ENCODE measurements around the gene BPIFB3. TPM values are rescaled to one million over a fixed set of nuclear protein-coding genes. Genes with fewer than 3 reads are reported as not detected.

Gene BPIFB3
- total and polyA plus RNA-seq, 2 of the 4 experiments (the other 2 are of a cell fraction) = not detected

GRCh38 chr20:33079259-33079658 lies 25.6 kb downstream of the BPIFB3 start, which contains the start of gene BPIFB4:
BPIFB4 (plus strand) TSS chr20:33079643; CDS start chr20:33081527, 1,884 bp downstream.
- in situ Hi-C loops (cut with MboI; ENCODE audit: low sequenced_read_pairs) = no loop called here
- ChIA-PET POLR2A (ENCODE audit: unreplicated experiment) (no interaction called here), CTCF (no interaction called here)
- ATAC-seq (ENCODE audit: low read depth) = no peak
- Histone ChIP-seq H2BK120ac (ENCODE audit: low read depth, low read length) (no peak within 1 kb of the TSS), H2AFZ (replicated peaks; ENCODE audit: low read length, poor library complexity) (no peak within 1 kb of the TSS), H3K36me3 (ENCODE audit: control insufficient read depth, insufficient read depth, low read length) (no peaks in the 10 kb centered on the region), H3K23ac (ENCODE audit: low read depth, low read length) (no peak within 1 kb of the TSS), H3K18ac (ENCODE audit: low read depth, low read length) (no peak within 1 kb of the TSS), H3K4me1 (ENCODE audit: control insufficient read depth, insufficient read depth, low read length) (no peaks in the 10 kb centered on the region), H4K5ac (ENCODE audit: low read depth, low read length) (no peak within 1 kb of the TSS), H3K9ac (ENCODE audit: low read depth, low read length) (no peak within 1 kb of the TSS), H2AK9ac (replicated peaks; ENCODE audit: low read depth, low read length, poor library complexity) (no peak within 1 kb of the TSS), H3K4ac (ENCODE audit: low read depth, low read length) (no peak within 1 kb of the TSS), H2BK5ac (ENCODE audit: low read depth, low read length, poor library complexity, severe bottlenecking) (no peak within 1 kb of the TSS), H3K56ac (ENCODE audit: extremely low read depth, insufficient read depth, low read length) (no peak within 1 kb of the TSS), H2BK20ac (ENCODE audit: low read depth, low read length) (no peak within 1 kb of the TSS), H4K8ac (ENCODE audit: low read depth in 2 of 2, low read length in 2 of 2) (no peak within 1 kb of the TSS), H2AK5ac (ENCODE audit: low read depth, low read length) (no peak within 1 kb of the TSS), H3K14ac (replicated peaks; ENCODE audit: low read depth, low read length) (no peak within 1 kb of the TSS), H3K27ac (ENCODE audit: insufficient read depth, low read length) (no peak within 1 kb of the TSS), H3K4me2 (ENCODE audit: low read depth, low read length) (no peak within 1 kb of the TSS), H3K9me3 (ENCODE audit: control insufficient read depth, insufficient read depth, low read length) (no peaks in the 10 kb centered on the region), H4K20me1 (ENCODE audit: insufficient read depth, low read length) (no peaks in the 10 kb centered on the region; the same call in 1 of the 2 replicates), H4K91ac (ENCODE audit: insufficient read depth, low read depth, low read length) (no peak within 1 kb of the TSS), H3K9me1 (ENCODE audit: insufficient read depth, low read length) (no peaks in the 10 kb centered on the region), H3K27me3 (ENCODE audit: control insufficient read depth, insufficient read depth, low read length) (peaks cover 11% of the 10 kb centered on the region), H2BK15ac (ENCODE audit: low read depth, low read length) (no peak within 1 kb of the TSS), H3K79me1 (ENCODE audit: low read depth in 1 of 2, low read length in 2 of 2) (no peaks in the 10 kb centered on the region), H3K4me3 (ENCODE audit: insufficient read depth, low read depth, low read length) (no peak within 1 kb of the TSS)
- no TSS peak for BruUV-seq (replicated peaks)
- dilution Hi-C loops (cut with HindIII; ENCODE audit: low sequenced_read_pairs, unreplicated experiment) = no loop called here
- TF ChIP-seq SMC3 (IDR thresholded peaks at IDR 0.05; ENCODE audit: low read depth, low read length) = no peak
- no peak for TF ChIP-seq MXI1 (IDR thresholded peaks at IDR 0.05; ENCODE audit: borderline replicate concordance, low read depth, low read length)
- no peak for TF ChIP-seq USF2 (IDR thresholded peaks at IDR 0.05; ENCODE audit: low read depth, low read length)
- TF ChIP-seq CEBPB (IDR thresholded peaks at IDR 0.05; ENCODE audit: low read depth, low read length) = no peak
- no peak for TF ChIP-seq RCOR1 (IDR thresholded peaks at IDR 0.05; ENCODE audit: insufficient replicate concordance, low read length)
- TF ChIP-seq ELK1 (IDR thresholded peaks at IDR 0.05; ENCODE audit: borderline replicate concordance, low read depth, low read length) = no peak
- TF ChIP-seq POLR2A (IDR thresholded peaks at IDR 0.05; ENCODE audit: low read depth, low read length) = no peak
- TF ChIP-seq NFE2L2 (IDR thresholded peaks at IDR 0.05; ENCODE audit: low read depth, low read length) = no peak
- no peak for TF ChIP-seq CHD1 (IDR thresholded peaks at IDR 0.05; ENCODE audit: low read depth, low read length)
- TF ChIP-seq MAZ (IDR thresholded peaks at IDR 0.05; ENCODE audit: borderline replicate concordance, low read depth, low read length) = no peak
- TF ChIP-seq MAFK (IDR thresholded peaks at IDR 0.05; ENCODE audit: low read depth, low read length) = no peak
- no peak for DNase-seq
- intact Hi-C loops (cut with micrococcal nuclease) = no loop called here
- WGBS, 2 experiments (ENCODE audit: extremely low coverage in 2 of 2, insufficient read length in 1 of 2) = 92% methylated on average over 2 of the region's 2 CpGs; no CpG with 5 or more reads in 1 of the 2 experiments

Measured in IMR-90 (cell line).